Measurements from ENCODE around the gene MINDY4B. TPM values are rescaled to one million over a fixed set of nuclear protein-coding genes. Genes with fewer than 3 reads are reported as not detected.

MINDY4B gene
- total and polyA plus RNA-seq, 2 of the 8 experiments (the other 6 are each of a cell fraction or from before 2014, with no cell fraction given), result not detected

DNA sequence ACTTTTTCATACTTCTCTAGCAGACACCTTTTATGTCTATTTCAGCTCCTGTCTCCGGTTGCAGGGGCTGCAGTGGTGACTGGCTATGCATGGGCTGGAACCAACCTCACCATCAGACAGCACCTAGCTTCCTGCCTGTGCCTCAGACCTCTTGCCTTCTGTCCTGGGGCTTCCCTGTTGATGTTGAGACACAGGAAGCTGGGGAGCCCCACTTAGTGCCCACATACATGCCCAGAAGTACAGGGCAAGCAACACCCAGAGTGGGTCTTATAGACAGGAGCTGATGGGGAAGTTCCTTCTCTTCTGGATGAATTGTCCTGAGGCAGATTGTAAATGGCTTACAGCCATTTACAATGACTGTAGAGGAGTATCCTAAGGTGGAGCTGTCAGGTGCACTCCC, 77.0 kb downstream of the MINDY4B start:
- Histone ChIP-seq H3K9me3 (ENCODE audit: insufficient read depth in 2 of 2, low read depth in 1 of 2, low read length in 1 of 2) (no peaks in the 10 kb centered on the region), H3K23me2 (ENCODE audit: low read depth, low read length) (no peaks in the 10 kb centered on the region), H3K14ac (ENCODE audit: insufficient read length) (no peak overlapping the region), H3K27me3 (replicated peaks in 1 of 4; ENCODE audit: control insufficient read depth in 3 of 4, extremely low read depth in 1 of 4, insufficient read depth in 3 of 4, low read length in 3 of 4) (no peaks in the 10 kb centered on the region; a peak in 1 of 7 replicates), H4K91ac (replicated peaks; ENCODE audit: insufficient read length, low read length) (no peak overlapping the region), H3K79me1 (ENCODE audit: low read depth, low read length) (no peaks in the 10 kb centered on the region), H3K23ac (ENCODE audit: insufficient read length) (no peak overlapping the region), H2BK5ac (ENCODE audit: low read depth, low read length) (no peak overlapping the region), H3K27ac (ENCODE audit: low read depth, low read length) (no peak overlapping the region), H4K20me1 (replicated peaks in 1 of 2; ENCODE audit: control insufficient read depth in 1 of 2, insufficient read depth in 2 of 2, low read length in 2 of 2) (no peaks in the 10 kb centered on the region), H3K4me3 (ENCODE audit: extremely low read depth in 1 of 4, insufficient read depth in 2 of 4, low read depth in 3 of 4, low read length in 4 of 4) (no peak overlapping the region), H2BK120ac (replicated peaks; ENCODE audit: low read depth, low read length) (no peak overlapping the region), H3K4me1 (replicated peaks in 1 of 4; ENCODE audit: control insufficient read depth in 3 of 4, insufficient read depth in 4 of 4, low read length in 3 of 4) (no peaks in the 10 kb centered on the region; a peak in 1 of 7 replicates), H3K4ac (replicated peaks; ENCODE audit: insufficient read length, low read depth, low read length) (no peak overlapping the region), H4K8ac (ENCODE audit: extremely low read depth, insufficient read depth, low read length) (no peak overlapping the region), H3K56ac (replicated peaks; ENCODE audit: insufficient read length, low read depth, low read length) (no peak overlapping the region), H3K18ac (ENCODE audit: extremely low read depth, low read length) (no peak overlapping the region), H4K5ac (ENCODE audit: insufficient read length, low read depth, low read length) (no peak overlapping the region), H2BK15ac (ENCODE audit: low read length) (no peak overlapping the region), H2AK5ac (ENCODE audit: low read depth, low read length) (no peak overlapping the region), H3K79me2 (ENCODE audit: control insufficient read depth in 1 of 2, insufficient read depth in 2 of 2, low read length in 2 of 2) (no peaks in the 10 kb centered on the region), H2BK12ac (ENCODE audit: low read depth, low read length) (no peak overlapping the region), H3K9ac (replicated peaks in 1 of 4; ENCODE audit: extremely low read depth in 1 of 4, low read depth in 3 of 4, low read length in 3 of 4) (no peak overlapping the region), H2BK20ac (ENCODE audit: low read length) (no peak overlapping the region), H2AFZ (ENCODE audit: low read length) (no peak overlapping the region), H3K4me2 (ENCODE audit: insufficient read depth in 1 of 2, low read depth in 2 of 2, low read length in 2 of 2) (no peak overlapping the region), H3K36me3 (ENCODE audit: control insufficient read depth in 2 of 4, insufficient read depth in 4 of 4, low read length in 3 of 4) (no peaks in the 10 kb centered on the region)
- DNase-seq (ENCODE audit: low read depth in 1 of 2, low spot score in 2 of 2), result no peak
- ChIA-PET CTCF (ENCODE audit: partially characterized antibody) (interaction anchor here (0.6 to 8.7 kb wide), 8 partner anchors 9 to 107 kb away, joined by 3 to 104 read pairs (median 5); no protein-coding TSS in a partner anchor), POLR2A (ENCODE audit: partially characterized antibody) (no interaction called here)
- 100% methylated on average over 1 of the region's 1 CpG; no CpG with 5 or more reads in 1 of the 2 experiments for WGBS, 2 experiments (ENCODE audit: extremely low coverage in 1 of 2, insufficient coverage in 1 of 2, insufficient read length in 1 of 2, insufficient replicate concordance in 2 of 2, low coverage in 1 of 2, low lambda C conversion rate in 2 of 2, missing lambda C conversion rate in 1 of 2)
- FAIRE-seq, result no peak
- TF ChIP-seq CBX8 (IDR thresholded peaks at IDR 0.05; ENCODE audit: borderline replicate concordance, low read depth, low read length) (no peak), JUND (IDR thresholded peaks at IDR 0.05; ENCODE audit: low read length) (no peak), E2F6 (IDR thresholded peaks at IDR 0.05) (no peak), HDAC6 (IDR thresholded peaks at IDR 0.05; ENCODE audit: low read depth, low read length) (no peak), FOSL1 (IDR thresholded peaks at IDR 0.05; ENCODE audit: insufficient read depth, low read depth, low read length) (no peak), TEAD4 (IDR thresholded peaks at IDR 0.05; ENCODE audit: low read depth, low read length) (no peak), CHD1 (IDR thresholded peaks at IDR 0.05; ENCODE audit: low read depth, low read length) (no peak), NANOG (IDR thresholded peaks at IDR 0.05; ENCODE audit: insufficient read depth, low read depth, low read length, poor library complexity, severe bottlenecking) (no peak), ATF2 (IDR thresholded peaks at IDR 0.05; ENCODE audit: low read length) (no peak)

Data from H1 (cell line).